BLaER1 treated with 17β-estradiol and CSF1 and Interleukin-3, amounts not matched to agents 10 nM and 100 nM (cell line): Measurements from ENCODE around the gene FUCA1.
"Not testable (repeated sequence)": the region's sequence is repeated elsewhere in the genome, so short reads cannot be mapped to it uniquely, and the experiment has no call there.

Source experiments
- H3K27ac ChIP-seq, 11 experiments: shearing (Covaris generic); formaldehyde crosslinking; 2 replicates each; pipeline ENCODE4 v1.8.1; 2022
- H3K27me3 ChIP-seq, 11 experiments: shearing (Covaris generic); formaldehyde crosslinking; 2 replicates each; pipeline ENCODE4 v1.8.1; 2022
- H3K36me3 ChIP-seq, 11 experiments: shearing (Covaris generic); formaldehyde crosslinking; 2 replicates each; pipeline ENCODE4 v1.8.1; 2022
- H3K4me1 ChIP-seq, 10 experiments: shearing (Covaris generic); formaldehyde crosslinking; 2 replicates each; pipeline ENCODE4 v1.8.1; 2022
- H3K4me2 ChIP-seq, 11 experiments: shearing (Covaris generic); formaldehyde crosslinking; 2 replicates each; pipeline ENCODE4 v1.8.1; 2022
- H3K4me3 ChIP-seq, 10 experiments: shearing (Covaris generic); formaldehyde crosslinking; 2 replicates each; pipeline ENCODE4 v1.8.1; 2022
- H3K9ac ChIP-seq, 11 experiments: shearing (Covaris generic); formaldehyde crosslinking; 2 replicates each; pipeline ENCODE4 v1.8.1; 2022
- H3K9me3 ChIP-seq, 11 experiments: shearing (Covaris generic); formaldehyde crosslinking; replicated peaks in 1 of 11; 2 replicates each; pipeline ENCODE4 v1.8.1; 2022
- H4K20me1 ChIP-seq, 11 experiments: shearing (Covaris generic); formaldehyde crosslinking; 2 replicates each; pipeline ENCODE4 v1.8.1; 2022
- Cebpa-rat ChIP-seq, 11 experiments: shearing (Covaris generic); IDR thresholded peaks; 2 replicates each; pipeline ENCODE4 v1.8.1; 2022

The FUCA1 gene

GRCh38 chr1:23902321-23903278 is 34.5 kb upstream of the FUCA1 start:
- peaks cover 0 to 10% (median 0%) of the 10 kb centered on the region in 11 experiments; a peak in 1 of 22 replicates for H3K36me3 ChIP-seq
- peak overlapping the region in 9 of 11 experiments; percentile 18 to 64 (median 34); a peak in 13 of 22 replicates for H3K4me2 ChIP-seq
- peaks cover 4 to 26% (median 16%) of the 10 kb centered on the region in 10 experiments; a peak in 19 of 20 replicates for H3K4me1 ChIP-seq
- peak overlapping the region in 3 of 11 experiments; percentile 18 to 50 (median 38); a peak in 3 of 22 replicates for H3K9ac ChIP-seq
- H3K4me3 ChIP-seq: peak overlapping the region in 7 of 10 experiments; percentile 15 to 39 (median 25); a peak in 8 of 20 replicates
- H3K9me3 ChIP-seq: peaks cover 0 to 25% (median 15%) of the 10 kb centered on the region in 11 experiments; a peak in 15 of 22 replicates
- peaks cover 34 to 57% (median 53%) of the 10 kb centered on the region in 11 experiments for H3K27me3 ChIP-seq
- peaks cover 0 to 5% (median 0%) of the 10 kb centered on the region in 11 experiments; a peak in 1 of 22 replicates for H4K20me1 ChIP-seq
- no peak for TF ChIP-seq Cebpa-rat (IDR thresholded peaks at IDR 0.05)
- H3K27ac ChIP-seq: no peak overlapping the region

GRCh38 chr1:23900017-23900416 is 31.9 kb upstream of the FUCA1 start:
- peaks cover 22 to 50% (median 34%) of the 10 kb centered on the region in 10 experiments for H3K4me1 ChIP-seq
- H3K4me3 ChIP-seq, H4K20me1 ChIP-seq, H3K9ac ChIP-seq, H3K27ac ChIP-seq: not testable (repeated sequence)
- H3K9me3 ChIP-seq: peaks cover 0 to 25% (median 15%) of the 10 kb centered on the region in 11 experiments; a peak in 15 of 22 replicates
- H3K27me3 ChIP-seq: peaks cover 29 to 45% (median 43%) of the 10 kb centered on the region in 11 experiments
- peaks cover 0 to 10% (median 0%) of the 10 kb centered on the region in 11 experiments; a peak in 1 of 22 replicates for H3K36me3 ChIP-seq
- peak overlapping the region in 3 of 11 experiments; percentile 9 to 41 (median 19); a peak in 2 of 22 replicates for H3K4me2 ChIP-seq

GRCh38 chr1:23899070-23899469 is 31.0 kb upstream of the FUCA1 start:
- Histone ChIP-seq H3K9ac (no peak overlapping the region), H3K4me2 (peak overlapping the region in 3 of 11 experiments; percentile 33 to 53 (median 37); a peak in 5 of 22 replicates), H3K36me3 (peaks cover 0 to 10% (median 0%) of the 10 kb centered on the region in 11 experiments; a peak in 1 of 22 replicates), H4K20me1 (peaks cover 0 to 5% (median 0%) of the 10 kb centered on the region in 11 experiments; a peak in 1 of 22 replicates), H3K4me1 (peaks cover 27 to 54% (median 39%) of the 10 kb centered on the region in 10 experiments), H3K27ac (peak overlapping the region in 1 of 11 experiments; percentile 33; a peak in 3 of 22 replicates), H3K27me3 (peaks cover 20 to 36% (median 33%) of the 10 kb centered on the region in 11 experiments), H3K9me3 (peaks cover 0 to 25% (median 15%) of the 10 kb centered on the region in 11 experiments; a peak in 15 of 22 replicates), H3K4me3 (no peak overlapping the region)
- TF ChIP-seq Cebpa-rat (IDR thresholded peaks at IDR 0.05): no peak

- Histone ChIP-seq H4K20me1 (no peaks in the 10 kb centered on the region), H3K36me3 (peaks cover 0 to 4% (median 0%) of the 10 kb centered on the region in 11 experiments; a peak in 1 of 22 replicates), H3K27ac (peak overlapping the region in 10 of 11 experiments; percentile 36 to 83 (median 66); a peak in 19 of 22 replicates), H3K4me2 (peak overlapping the region; percentile 47 to 77 (median 64)), H3K9me3 (peaks cover 0 to 16% (median 5%) of the 10 kb centered on the region in 11 experiments; a peak in 10 of 22 replicates), H3K9ac (peak overlapping the region in 7 of 11 experiments; percentile 18 to 62 (median 44); a peak in 9 of 22 replicates), H3K27me3 (peaks cover 0 to 16% (median 13%) of the 10 kb centered on the region in 11 experiments; a peak in 21 of 22 replicates), H3K4me3 (no peak overlapping the region), H3K4me1 (peaks cover 37 to 66% (median 44%) of the 10 kb centered on the region in 10 experiments)
- peak in 3 of 11 experiments; percentile 27 to 30 (median 28); a peak in 3 of 22 replicates for TF ChIP-seq Cebpa-rat (IDR thresholded peaks at IDR 0.05)
Measured at GRCh38 chr1:23897083-23897482, 29.0 kb upstream of the FUCA1 start.

- TF ChIP-seq Cebpa-rat (IDR thresholded peaks at IDR 0.05): no peak
- Histone ChIP-seq H3K4me3 (no peak overlapping the region), H3K4me2 (peak overlapping the region; percentile 47 to 77 (median 64)), H3K36me3 (0 out of 22 replicates have a peak, but pooled peaks cover 0 to 3% (median 0%) of the 10 kb centered on the region in 11 experiments), H3K27ac (peak overlapping the region; percentile 27 to 83 (median 66); a peak in 21 of 22 replicates), H3K9ac (peak overlapping the region in 6 of 11 experiments; percentile 4 to 62 (median 35); a peak in 7 of 22 replicates), H3K4me1 (peaks cover 37 to 71% (median 46%) of the 10 kb centered on the region in 10 experiments), H3K9me3 (peaks cover 0 to 10% (median 4%) of the 10 kb centered on the region in 11 experiments; a peak in 4 of 22 replicates), H3K27me3 (peaks cover 0 to 10% (median 7%) of the 10 kb centered on the region in 11 experiments; a peak in 17 of 22 replicates), H4K20me1 (no peaks in the 10 kb centered on the region)
Measured at GRCh38 chr1:23896491-23896890, 28.4 kb upstream of the FUCA1 start.

GRCh38 chr1:23895993-23896392 is 27.9 kb upstream of the FUCA1 start:
- Histone ChIP-seq H3K4me2 (peak overlapping the region; percentile 47 to 77 (median 64); a peak in 20 of 22 replicates), H3K9me3 (peaks cover 0 to 5% (median 1%) of the 10 kb centered on the region in 11 experiments; a peak in 2 of 22 replicates), H4K20me1 (no peaks in the 10 kb centered on the region), H3K9ac (peak overlapping the region in 5 of 11 experiments; percentile 1 to 56 (median 44); a peak in 5 of 22 replicates), H3K4me3 (no peak overlapping the region), H3K27ac (peak overlapping the region; percentile 36 to 83 (median 66); a peak in 20 of 22 replicates), H3K4me1 (peaks cover 37 to 71% (median 46%) of the 10 kb centered on the region in 10 experiments), H3K27me3 (peaks cover 0 to 5% (median 2%) of the 10 kb centered on the region in 11 experiments; a peak in 13 of 22 replicates), H3K36me3 (0 out of 22 replicates have a peak, but pooled peaks cover 0 to 2% (median 0%) of the 10 kb centered on the region in 11 experiments)
- TF ChIP-seq Cebpa-rat (IDR thresholded peaks at IDR 0.05): no peak

GRCh38 chr1:23895082-23895481 is 27.0 kb upstream of the FUCA1 start:
- H3K27ac ChIP-seq: peak overlapping the region in 9 of 11 experiments; percentile 7 to 83 (median 66); a peak in 11 of 22 replicates
- H4K20me1 ChIP-seq: no peaks in the 10 kb centered on the region
- H3K36me3 ChIP-seq: no peaks in the 10 kb centered on the region
- H3K4me2 ChIP-seq: peak overlapping the region in 7 of 11 experiments; percentile 16 to 77 (median 64); a peak in 12 of 22 replicates
- no peak overlapping the region for H3K4me3 ChIP-seq
- H3K9ac ChIP-seq: peak overlapping the region in 4 of 11 experiments; percentile 43 to 56 (median 50); a peak in 8 of 22 replicates
- peaks cover 37 to 71% (median 46%) of the 10 kb centered on the region in 10 experiments for H3K4me1 ChIP-seq
- 0 out of 22 replicates have a peak, but pooled peaks of 1 of the 11 experiments have one; percentile 33 for TF ChIP-seq Cebpa-rat (IDR thresholded peaks at IDR 0.05)
- no peaks in the 10 kb centered on the region for H3K9me3 ChIP-seq
- no peaks in the 10 kb centered on the region for H3K27me3 ChIP-seq

GRCh38 chr1:23889074-23889473 is 21.0 kb upstream of the FUCA1 start:
- Histone ChIP-seq H3K36me3 (no peaks in the 10 kb centered on the region), H3K9ac (no peak overlapping the region), H4K20me1 (no peaks in the 10 kb centered on the region), H3K9me3 (no peaks in the 10 kb centered on the region), H3K27me3 (no peaks in the 10 kb centered on the region), H3K4me1 (peaks cover 5 to 45% (median 14%) of the 10 kb centered on the region in 10 experiments; a peak in 18 of 20 replicates), H3K4me3 (no peak overlapping the region), H3K4me2 (no peak overlapping the region), H3K27ac (no peak overlapping the region)
- no peak for TF ChIP-seq Cebpa-rat (IDR thresholded peaks at IDR 0.05)
